GM12891 (cell line): ENCODE results near the gene ABCC3.
"Not testable (repeated sequence)": the region's sequence is repeated elsewhere in the genome, so short reads cannot be mapped to it uniquely, and the experiment has no call there.

Source experiments
- DNase-seq: peaks from one replicate; pipeline ENCODE4 v3.0.0; 2011; ENCODE audit warnings: low spot score; ENCODE audit not compliant: insufficient read length
- FAIRE-seq: peaks from 2 replicates; lab custom pipeline; 2011; peaks lifted over from hg19 to GRCh38; lab: Jason Lieb, UNC
- PAX5 ChIP-seq: IDR thresholded peaks from 2 replicates; pipeline ENCODE4 v1.6.1; 2011; ENCODE audit warnings: low read length, moderate library complexity, mild to moderate bottlenecking; ENCODE audit not compliant: insufficient read depth, severe bottlenecking
- POLR2A ChIP-seq: IDR thresholded peaks from 2 replicates; pipeline ENCODE4 v1.6.1; 2011; ENCODE audit warnings: low read depth, low read length, control low read depth
- POLR2AphosphoS5 ChIP-seq: IDR thresholded peaks from 2 replicates; pipeline ENCODE4 v1.6.1; 2011; ENCODE audit warnings: low read depth, low read length, control low read depth
- POU2F2 ChIP-seq: IDR thresholded peaks from 2 replicates; pipeline ENCODE4 v1.6.1; 2011; ENCODE audit warnings: low read depth, mild to moderate bottlenecking, control low read depth, low read length, moderate library complexity
- SPI1 ChIP-seq: IDR thresholded peaks from 2 replicates; pipeline ENCODE4 v1.6.1; 2011; ENCODE audit warnings: low read depth, low read length, control low read depth
- TAF1 ChIP-seq: IDR thresholded peaks from 2 replicates; pipeline ENCODE4 v1.6.1; 2011; ENCODE audit warnings: low read depth, low read length, control low read depth

Gene ABCC3

GRCh38 chr17:50697663-50698272 is 63.1 kb downstream of the ABCC3 start:
- no peak for DNase-seq
- FAIRE-seq = no peak
- TF ChIP-seq POLR2A = no peak
- TF ChIP-seq PAX5 = no peak
- TF ChIP-seq TAF1 = no peak
- TF ChIP-seq POU2F2 = no peak
- no peak for TF ChIP-seq POLR2AphosphoS5
- TF ChIP-seq SPI1 = peak; percentile 68

GRCh38 chr17:50699410-50699809 is 64.7 kb downstream of the ABCC3 start:
- no peak for FAIRE-seq
- TF ChIP-seq POLR2AphosphoS5 = no peak
- no peak for TF ChIP-seq POLR2A
- no peak for TF ChIP-seq POU2F2
- TF ChIP-seq SPI1 = no peak
- TF ChIP-seq TAF1 = no peak
- no peak for TF ChIP-seq PAX5

GRCh38 chr17:50703162-50703561 is 68.5 kb downstream of the ABCC3 start:
- no peak for FAIRE-seq
- DNase-seq = no peak
- TF ChIP-seq SPI1 = no peak
- TF ChIP-seq PAX5 = no peak
- no peak for TF ChIP-seq POLR2AphosphoS5
- TF ChIP-seq POLR2A = no peak
- TF ChIP-seq TAF1 = no peak
- TF ChIP-seq POU2F2 = no peak

More at GRCh38 chr17:50699410-50699809, 64.7 kb downstream of the ABCC3 start:
- DNase-seq = no peak

GRCh38 chr17:50707289-50708049 is 72.8 kb downstream of the ABCC3 start, which contains the start of gene ANKRD40:
Gene ANKRD40 (minus strand): TSS chr17:50707914. CDS start chr17:50707654, 260 bp downstream.
- FAIRE-seq (peak; percentile 31), DNase-seq (peak; percentile 69)
- no peak for TF ChIP-seq PAX5
- no peak for TF ChIP-seq SPI1
- peak; percentile 10; the same call in 1 of the 2 replicates for TF ChIP-seq POU2F2
- TF ChIP-seq POLR2AphosphoS5 = no peak
- TF ChIP-seq POLR2A = peak; percentile 36; the same call in 1 of the 2 replicates
- TF ChIP-seq TAF1 = peak; percentile 82

GRCh38 chr17:50708050-50709000 is 73.6 kb downstream of the ABCC3 start:
- FAIRE-seq (peak; percentile 28), DNase-seq (no peak)
- TF ChIP-seq SPI1 = no peak
- TF ChIP-seq POLR2A = 0 out of 2 replicates have a peak, but pooled peaks have one; percentile 9

GRCh38 chr17:50709053-50709452 is 74.4 kb downstream of the ABCC3 start:
- not testable (repeated sequence) for DNase-seq, FAIRE-seq

GRCh38 chr17:50710025-50710424 is 75.3 kb downstream of the ABCC3 start:
- no peak for TF ChIP-seq POLR2AphosphoS5
- DNase-seq (no peak), FAIRE-seq (no peak)

- no peak for FAIRE-seq
- DNase-seq = no peak
- TF ChIP-seq POU2F2 (no peak), POLR2A (no peak), POLR2AphosphoS5 (no peak), TAF1 (no peak), SPI1 (no peak), PAX5 (no peak)
These were observed 76.0 kb downstream of the ABCC3 start for GRCh38 chr17:50710650-50711049.

- TF ChIP-seq POLR2AphosphoS5 (no peak), POLR2A (no peak), TAF1 (no peak), PAX5 (no peak)
- DNase-seq (no peak), FAIRE-seq (no peak)
These were observed 78.0 kb downstream of the ABCC3 start for GRCh38 chr17:50712641-50713040.
